Breast epithelium (tissue), 3 donors: ENCODE measurements around the gene GH2.
"Not testable (repeated sequence)": the region's sequence is repeated elsewhere in the genome, so short reads cannot be mapped to it uniquely, and the experiment has no call there.

Experiments
- CTCF ChIP-seq, 3 donors: fragments of 450-650 bp; IDR thresholded peaks; one replicate each; pipeline ENCODE4 v1.5.1; 2016 to 2017; ENCODE audit warnings: antibody characterized with exemption in 3 of 3, mild to moderate bottlenecking in 3 of 3, moderate library complexity in 3 of 3
- POLR2A ChIP-seq: fragments of 450-650 bp; IDR thresholded peaks from one replicate; pipeline ENCODE4 v1.6.1; 2016; ENCODE audit warnings: antibody characterized with exemption, mild to moderate bottlenecking, moderate library complexity
- POLR2AphosphoS5 ChIP-seq, 3 donors: sonication (generic); formaldehyde crosslinking; IDR thresholded peaks; one replicate each; pipeline ENCODE4 v1.6.1; 2017; ENCODE audit warnings: antibody characterized with exemption in 3 of 3

DNA sequence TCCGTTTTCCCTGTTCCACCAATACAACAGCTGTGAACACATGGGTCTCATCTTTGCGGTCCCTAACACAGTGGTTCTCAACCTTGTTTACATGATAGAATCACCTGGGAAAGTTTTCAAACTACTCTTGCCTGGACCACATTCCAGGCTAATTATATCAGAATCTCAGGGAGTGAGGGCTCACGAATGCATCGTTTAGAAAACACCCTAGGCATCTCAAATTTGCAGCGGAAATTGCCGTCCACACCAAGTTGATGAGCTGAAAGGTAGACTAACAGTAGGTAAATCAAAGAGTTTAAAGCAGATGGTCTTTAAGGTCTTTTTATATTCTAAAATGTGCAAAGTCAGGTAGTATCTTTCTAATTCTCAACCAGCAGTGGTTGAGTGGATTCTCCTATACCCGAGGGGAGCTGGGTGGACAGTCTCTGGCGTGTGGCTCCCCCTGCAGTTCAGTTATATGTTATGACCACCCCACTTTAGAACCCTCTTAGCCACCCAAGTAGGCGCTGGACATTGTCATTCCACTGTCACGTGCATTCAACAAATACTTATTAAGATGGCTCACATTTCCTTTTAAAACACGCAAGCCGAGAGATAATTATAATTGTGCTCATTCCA is 25.5 kb upstream of the GH2 start:
- TF ChIP-seq CTCF (IDR thresholded peaks at IDR 0.05); POLR2AphosphoS5 (IDR thresholded peaks at IDR 0.05); POLR2A: not testable (repeated sequence)
